Activated naive CD4-positive, alpha-beta T cell treated with anti-CD3 and anti-CD28 coated beads for 36 hours (primary cell): ENCODE data around the gene SEPTIN12. TPM values are rescaled to one million over a fixed set of nuclear protein-coding genes. Genes with fewer than 3 reads are reported as not detected.
A peak's percentile ranks its signal among the peaks of the same experiment; 100 is the strongest.
"Not testable (repeated sequence)": the region's sequence is repeated elsewhere in the genome, so short reads cannot be mapped to it uniquely, and the experiment has no call there.

ENCODE experiments used
- CTCF ChIA-PET: fragments of 350-600 bp; sonication (Branson Sonifier 250); formaldehyde crosslinking; loops from one replicate; lab custom pipeline; 2021; ENCODE audit warnings: antibody characterized with exemption; lab: Charles Lee
- DNase-seq: peaks from one replicate; pipeline ENCODE4 v3.0.0-alpha.2; 2020
- H3K27ac Mint-ChIP-seq: one replicate; pipeline ENCODE4 v1.8.0; 2021; ENCODE audit warnings: mild to moderate bottlenecking, mixed read lengths
- H3K27me3 Mint-ChIP-seq: one replicate; pipeline ENCODE4 v1.8.0; 2021; ENCODE audit warnings: low read depth, mixed read lengths
- H3K36me3 Mint-ChIP-seq: one replicate; pipeline ENCODE4 v1.8.0; 2021; ENCODE audit warnings: low read depth, mixed read lengths
- H3K4me1 Mint-ChIP-seq: one replicate; pipeline ENCODE4 v1.8.0; 2021; ENCODE audit warnings: low read depth, mixed read lengths
- H3K4me3 Mint-ChIP-seq: one replicate; pipeline ENCODE4 v1.8.0; 2021; ENCODE audit warnings: mild to moderate bottlenecking, moderate library complexity, mixed read lengths
- H3K9me3 Mint-ChIP-seq: one replicate; pipeline ENCODE4 v1.8.0; 2021; ENCODE audit warnings: mixed read lengths
- intact Hi-C: fragments of 100-400 bp; cut with micrococcal nuclease; formaldehyde crosslinking; loops from one replicate; pipeline ENCODE4 v1.15.1; 2023
- total RNA-seq, 2 experiments: library from RNA; stranded (reverse); gene quantifications; one replicate each; pipeline ENCODE4 v1.2.3, GENCODE V29; 2021

Gene SEPTIN12
- total RNA-seq, 2 experiments from 2014 or later: not detected

DNA sequence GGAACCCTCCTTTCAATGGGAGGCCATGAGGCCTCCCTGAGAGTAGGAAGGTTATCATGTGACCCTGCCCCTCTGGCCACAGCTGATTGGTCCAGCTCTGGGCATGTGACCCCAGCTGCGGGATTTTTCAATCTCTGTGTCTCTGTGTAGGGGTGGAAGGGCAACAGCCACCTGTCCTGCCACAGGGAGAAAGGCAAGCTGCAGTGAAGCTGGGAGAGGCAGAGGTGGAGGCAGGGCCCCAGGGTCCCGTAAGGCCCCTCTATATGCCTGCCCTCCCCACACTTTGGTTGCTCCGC is 42.9 kb downstream of the SEPTIN12 start:
- peaks cover 24% of the 10 kb centered on the region for H3K4me1 Mint-ChIP-seq
- H3K4me3 Mint-ChIP-seq: no peak overlapping the region
- no peaks in the 10 kb centered on the region for H3K27me3 Mint-ChIP-seq
- no peak overlapping the region for H3K27ac Mint-ChIP-seq
- DNase-seq: no peak
- intact Hi-C loops: no loop called here
- CTCF ChIA-PET: interaction anchor here (0.8 kb wide), 1 partner anchor 17 kb away, joined by 3 read pairs; no protein-coding TSS in a partner anchor
- H3K9me3 Mint-ChIP-seq: no peaks in the 10 kb centered on the region
- no peaks in the 10 kb centered on the region for H3K36me3 Mint-ChIP-seq

DNA sequence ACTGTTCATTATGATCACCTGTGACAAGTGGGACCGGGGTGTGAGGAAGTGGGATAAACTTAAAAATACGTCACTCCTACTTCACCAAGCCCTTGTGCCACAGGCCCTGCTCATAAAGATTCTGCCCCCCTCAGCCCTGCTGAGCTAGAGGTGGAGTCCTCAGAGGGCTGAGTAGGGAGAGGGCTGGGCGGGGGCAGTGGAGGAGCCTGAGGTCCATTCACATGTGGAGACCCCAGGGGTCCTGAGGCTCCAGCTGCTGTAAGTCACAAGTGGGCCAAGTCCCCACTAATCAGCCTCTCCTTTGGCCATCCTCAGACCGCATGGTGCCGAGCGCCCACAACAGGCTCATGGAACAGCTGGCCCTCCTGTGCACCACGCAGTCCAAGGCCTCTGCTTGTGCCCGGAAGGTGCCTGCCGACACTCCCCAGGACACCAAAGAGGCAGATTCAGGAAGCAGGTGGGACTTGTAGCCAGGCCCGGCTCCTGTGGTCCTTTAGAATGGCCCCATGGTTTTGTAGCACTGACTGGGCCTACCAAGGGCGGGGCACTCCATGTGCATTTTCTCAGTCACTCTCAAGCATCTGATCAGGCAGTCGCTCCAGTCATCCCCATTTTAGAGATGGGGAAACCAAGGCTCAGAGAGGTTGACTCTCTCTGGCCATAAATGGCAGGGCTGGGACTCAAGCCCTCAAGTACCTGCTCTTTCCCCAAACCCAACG is 43.4 kb downstream of the SEPTIN12 start:
- CTCF ChIA-PET: interaction anchor here (0.7 to 0.8 kb wide), 2 partner anchors 18 to 147 kb away, joined by 3 to 6 read pairs; no protein-coding TSS in a partner anchor
- no peaks in the 10 kb centered on the region for H3K27me3 Mint-ChIP-seq
- H3K36me3 Mint-ChIP-seq: no peaks in the 10 kb centered on the region

DNA sequence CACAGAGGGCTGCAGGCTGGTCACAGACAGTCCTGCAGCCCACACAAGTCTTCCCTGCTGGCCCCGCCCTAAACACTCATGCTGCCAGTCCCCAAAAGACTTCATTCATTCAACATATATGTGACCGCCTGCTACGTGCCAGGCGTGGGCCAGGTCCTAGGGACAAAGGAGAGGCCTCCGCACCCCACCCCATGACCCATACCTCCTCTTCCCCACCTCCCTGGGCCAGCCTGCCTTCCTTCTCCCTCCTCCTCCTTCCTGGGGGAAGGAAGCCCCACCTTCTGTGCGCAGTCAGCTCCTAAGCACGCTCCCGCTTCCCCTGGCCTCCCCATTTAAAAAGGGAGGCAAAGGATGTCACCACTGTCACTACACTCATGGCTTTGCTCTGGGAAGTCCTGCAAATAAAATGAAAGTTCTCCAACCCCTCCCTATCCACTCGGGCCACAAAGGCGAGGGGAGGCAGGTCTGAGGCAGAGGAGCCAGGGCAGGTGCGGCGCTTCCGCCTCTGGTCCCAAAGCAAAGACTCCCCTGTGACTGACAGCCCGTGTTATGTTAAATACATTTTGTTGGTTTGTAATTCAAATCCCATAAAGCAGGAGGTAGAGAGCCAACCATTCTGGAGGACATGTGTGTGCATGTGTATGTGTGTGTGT is 44.8 kb downstream of the SEPTIN12 start:
- no peak overlapping the region for H3K27ac Mint-ChIP-seq
- DNase-seq: no peak
- CTCF ChIA-PET: no interaction called here
- H3K4me1 Mint-ChIP-seq: peaks cover 21% of the 10 kb centered on the region
- intact Hi-C loops: no loop called here
- no peaks in the 10 kb centered on the region for H3K9me3 Mint-ChIP-seq
- no peaks in the 10 kb centered on the region for H3K27me3 Mint-ChIP-seq
- peak overlapping the region; percentile 58 for H3K4me3 Mint-ChIP-seq
- H3K36me3 Mint-ChIP-seq: no peaks in the 10 kb centered on the region

More for the DNA sequence above, 43.4 kb downstream of the SEPTIN12 start:
- no peak for DNase-seq
- Mint-ChIP-seq H3K4me3 (no peak overlapping the region), H3K4me1 (peaks cover 24% of the 10 kb centered on the region), H3K27ac (no peak overlapping the region), H3K9me3 (no peaks in the 10 kb centered on the region)
- intact Hi-C loops: no loop called here

DNA sequence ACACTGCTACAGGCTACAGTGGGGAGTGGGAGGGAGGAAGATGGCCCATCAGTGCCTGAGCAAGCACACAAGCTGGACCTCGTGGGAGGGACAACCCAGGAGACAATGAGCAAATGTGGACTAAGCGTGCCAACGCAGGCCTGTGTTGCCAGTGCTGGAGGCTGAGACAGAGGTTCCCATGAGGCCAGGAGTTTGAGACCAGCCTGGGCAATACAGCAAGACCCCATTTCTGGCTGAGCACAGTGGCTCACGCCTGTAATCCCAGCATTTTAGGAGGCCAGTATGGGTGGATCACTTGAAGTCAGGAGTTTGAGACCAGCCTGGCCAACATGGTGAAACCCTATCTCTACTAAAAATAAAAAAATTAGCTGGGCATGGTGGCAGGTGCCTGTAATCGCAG is 49.8 kb downstream of the SEPTIN12 start:
- H3K4me3 Mint-ChIP-seq, intact Hi-C loops, H3K27me3 Mint-ChIP-seq, CTCF ChIA-PET, H3K27ac Mint-ChIP-seq, DNase-seq, H3K36me3 Mint-ChIP-seq, H3K9me3 Mint-ChIP-seq: not testable (repeated sequence)
- peaks cover 15% of the 10 kb centered on the region for H3K4me1 Mint-ChIP-seq

DNA sequence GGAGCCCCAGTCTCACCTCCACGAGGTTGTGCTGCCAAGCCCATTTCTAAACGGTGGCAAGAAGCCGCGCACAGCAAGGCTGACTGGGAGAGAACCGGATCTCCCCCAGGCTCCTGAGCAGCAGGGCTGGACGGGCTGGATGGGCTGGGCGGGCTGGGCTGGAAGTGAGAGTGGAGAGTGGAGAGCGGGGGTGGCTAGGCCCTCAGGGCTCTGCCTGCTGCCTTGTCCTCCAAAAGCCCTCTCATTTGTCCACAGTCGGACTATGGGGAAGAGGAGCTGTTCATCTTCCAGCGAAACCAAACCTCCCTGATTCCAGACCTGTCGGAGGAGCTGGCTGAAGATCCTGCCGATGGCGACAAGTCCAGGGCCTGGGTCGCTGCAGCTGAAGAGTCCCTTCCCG is 50.6 kb downstream of the SEPTIN12 start:
- H3K4me3 Mint-ChIP-seq: no peak overlapping the region
- no peaks in the 10 kb centered on the region for H3K36me3 Mint-ChIP-seq
- peaks cover 15% of the 10 kb centered on the region for H3K4me1 Mint-ChIP-seq
- no peak for DNase-seq
- H3K27me3 Mint-ChIP-seq: no peaks in the 10 kb centered on the region
- no peak overlapping the region for H3K27ac Mint-ChIP-seq
- intact Hi-C loops: no loop called here
- CTCF ChIA-PET: no interaction called here
- H3K9me3 Mint-ChIP-seq: no peaks in the 10 kb centered on the region

DNA sequence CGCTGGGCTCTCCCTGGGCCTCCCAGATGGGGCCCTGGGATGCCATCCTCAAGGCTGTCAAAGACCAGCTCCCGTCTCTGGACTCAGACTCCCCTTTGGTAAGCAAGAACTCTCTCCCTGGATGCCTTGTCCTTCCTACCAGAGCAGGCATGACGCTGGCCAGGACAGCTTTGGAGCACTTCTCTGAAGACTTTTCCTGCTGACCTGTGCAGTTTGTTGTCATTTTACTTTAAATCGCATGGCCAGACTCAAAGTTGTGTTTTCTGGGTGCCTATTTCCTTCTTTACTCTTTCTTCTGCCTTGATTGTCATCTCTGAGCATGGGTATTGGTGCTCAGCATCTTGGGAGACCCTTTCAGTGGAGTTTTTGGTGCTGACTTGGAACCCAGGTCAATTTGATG is 51.6 kb downstream of the SEPTIN12 start:
- CTCF ChIA-PET: interaction anchor here (0.5 kb wide), 1 partner anchor 81 kb away, joined by 4 read pairs; no protein-coding TSS in a partner anchor
- Mint-ChIP-seq H3K27me3 (no peaks in the 10 kb centered on the region), H3K27ac (no peak overlapping the region), H3K4me1 (peaks cover 16% of the 10 kb centered on the region), H3K36me3 (no peaks in the 10 kb centered on the region), H3K4me3 (no peak overlapping the region), H3K9me3 (no peaks in the 10 kb centered on the region)
- DNase-seq: no peak
- intact Hi-C loops: no loop called here

DNA sequence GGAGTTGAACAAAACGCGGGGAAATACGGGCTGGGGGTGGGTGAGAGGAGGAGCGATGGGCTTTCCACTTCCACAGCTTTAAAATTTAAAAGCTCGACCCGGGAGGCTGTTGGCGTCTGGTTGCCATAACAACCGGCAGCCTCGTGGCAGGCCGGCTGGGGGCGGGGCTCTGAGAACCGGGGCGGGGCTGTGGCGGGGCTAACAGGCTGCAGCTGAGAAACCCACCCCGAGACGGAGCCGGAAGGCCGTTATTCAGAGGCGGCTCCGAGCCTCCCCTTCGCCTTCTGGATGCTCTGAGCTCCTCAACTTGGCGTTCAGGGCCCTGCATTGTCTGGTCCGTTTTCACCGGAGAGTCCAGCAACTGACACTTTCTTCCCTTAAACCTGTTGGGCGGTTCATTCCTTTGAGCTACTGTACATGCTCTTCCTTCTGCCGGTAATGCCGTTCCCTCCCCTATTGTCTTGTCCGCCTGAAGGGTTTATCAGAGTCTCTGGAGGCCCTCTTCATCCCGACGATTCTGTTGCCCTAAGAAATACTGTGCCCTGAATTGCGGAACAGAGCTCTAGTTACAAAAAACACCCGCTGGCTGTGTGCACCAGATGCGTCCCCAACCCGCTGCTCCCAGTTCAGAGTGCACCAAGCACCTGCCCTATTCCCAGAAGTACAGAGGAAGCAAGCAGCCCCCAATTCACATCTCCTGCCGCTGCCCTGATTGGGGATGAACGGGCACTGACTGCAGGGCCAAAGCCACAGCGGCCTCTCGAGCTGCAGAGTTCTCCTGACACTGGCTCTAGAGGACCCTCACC is 53.2 kb downstream of the SEPTIN12 start:
- H3K4me1 Mint-ChIP-seq: peaks cover 16% of the 10 kb centered on the region
- H3K36me3 Mint-ChIP-seq: no peaks in the 10 kb centered on the region
- H3K4me3 Mint-ChIP-seq: peak overlapping the region; percentile 87
- DNase-seq: peak; percentile 92
- intact Hi-C loops: loop anchor here (1.0 kb wide), 5 partner anchors 32 to 223 kb away; partner anchors contain the start of genes GLYR1, ROGDI, SEC14L5 and UBN1
- CTCF ChIA-PET: interaction anchor here (1.2 kb wide), 3 partner anchors 32 to 221 kb away, joined by 3 to 4 read pairs (median 4); partner anchors contain the start of gene MGRN1
- H3K27me3 Mint-ChIP-seq: no peaks in the 10 kb centered on the region
- peak overlapping the region; percentile 46 for H3K27ac Mint-ChIP-seq
- no peaks in the 10 kb centered on the region for H3K9me3 Mint-ChIP-seq

DNA sequence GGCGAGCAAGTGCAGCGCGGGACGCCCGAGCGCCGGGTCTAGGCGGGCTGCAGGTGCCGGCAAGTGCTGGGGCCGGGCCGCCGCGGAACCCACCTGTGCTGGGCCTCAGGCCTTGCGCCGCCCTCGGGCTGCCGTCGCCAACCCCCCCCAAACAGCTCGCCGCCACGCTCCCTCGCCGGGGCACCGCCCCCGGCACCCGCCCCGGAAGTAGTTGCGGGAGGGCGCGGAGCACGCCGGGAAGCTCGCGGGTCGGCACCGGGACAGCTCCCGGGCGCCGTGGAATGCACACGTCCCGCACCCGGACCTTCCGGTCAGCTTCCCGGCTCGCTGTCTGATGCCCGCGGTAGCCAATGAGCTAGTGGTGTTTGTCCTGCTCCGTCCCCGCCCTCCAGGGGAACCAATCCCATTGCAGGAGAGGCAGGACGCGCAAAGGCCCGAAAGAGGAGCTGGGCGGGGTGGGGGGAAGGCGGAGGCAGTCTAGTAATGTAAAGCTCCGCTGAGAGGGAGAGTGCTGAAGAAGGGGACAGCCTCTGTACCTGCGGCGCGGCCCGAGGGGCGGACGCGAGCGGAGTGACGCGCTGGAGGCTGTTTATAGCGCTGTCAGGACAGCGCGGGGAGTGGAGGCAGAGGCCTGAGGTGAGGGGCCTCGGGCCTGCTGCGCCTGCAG is 53.9 kb downstream of the SEPTIN12 start, which contains the start of the genes ANKS3 and DNAAF8:
TSS of gene ANKS3 (minus strand) at position 209 of the 667 bp plus-strand sequence. CDS start 4,122 bp downstream, outside the sequence.
TSS of gene DNAAF8 (plus strand) at position 475 of the 667 bp plus-strand sequence. CDS start 1,978 bp downstream, outside the sequence.
- H3K27ac Mint-ChIP-seq: peak within 1 kb of the TSS; percentile 46
- no peaks in the 10 kb centered on the region for H3K27me3 Mint-ChIP-seq
- H3K9me3 Mint-ChIP-seq: no peaks in the 10 kb centered on the region
- intact Hi-C loops: loop anchor here (1.0 kb wide), 5 partner anchors 33 to 224 kb away; partner anchors contain the start of genes GLYR1, ROGDI, SEC14L5 and UBN1
- CTCF ChIA-PET: interaction anchor here (0.5 to 1.2 kb wide), 6 partner anchors 24 to 461 kb away, joined by 3 to 4 read pairs (median 3); partner anchors contain the start of genes MGRN1 and TFAP4
- H3K4me3 Mint-ChIP-seq: peak within 1 kb of the TSS; percentile 87
- no peaks in the 10 kb centered on the region for H3K36me3 Mint-ChIP-seq
- H3K4me1 Mint-ChIP-seq: peaks cover 16% of the 10 kb centered on the region
- peak; percentile 75 for DNase-seq

DNA sequence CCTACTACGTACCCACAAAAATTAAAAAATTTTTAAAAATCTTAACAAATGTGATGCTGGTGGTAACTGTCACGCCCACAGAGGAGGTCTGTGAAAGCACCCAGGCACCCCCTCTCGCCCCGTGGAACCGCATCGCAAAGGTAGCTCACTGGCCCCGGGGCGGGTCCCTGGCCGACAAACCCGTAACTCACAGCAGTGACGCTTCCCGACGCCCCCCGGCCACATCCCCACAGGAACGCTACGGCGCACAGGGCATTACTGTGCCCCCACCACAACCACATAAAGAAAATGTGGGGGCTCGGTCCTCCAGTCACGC is 54.4 kb downstream of the SEPTIN12 start:
- Mint-ChIP-seq H3K4me1 (peaks cover 16% of the 10 kb centered on the region), H3K9me3 (no peaks in the 10 kb centered on the region), H3K27me3 (no peaks in the 10 kb centered on the region), H3K36me3 (peaks cover 3% of the 10 kb centered on the region), H3K4me3 (peak overlapping the region; percentile 87), H3K27ac (no peak overlapping the region)
- CTCF ChIA-PET: interaction anchor here (0.5 to 1.2 kb wide), 4 partner anchors 25 to 461 kb away, joined by 3 to 4 read pairs (median 3); partner anchors contain the start of genes MGRN1 and TFAP4
- peak; percentile 31 for DNase-seq
- intact Hi-C loops: loop anchor here (1.0 to 2.0 kb wide), 6 partner anchors 13 to 225 kb away; partner anchors contain the start of genes GLYR1, ROGDI, SEC14L5 and UBN1

DNA sequence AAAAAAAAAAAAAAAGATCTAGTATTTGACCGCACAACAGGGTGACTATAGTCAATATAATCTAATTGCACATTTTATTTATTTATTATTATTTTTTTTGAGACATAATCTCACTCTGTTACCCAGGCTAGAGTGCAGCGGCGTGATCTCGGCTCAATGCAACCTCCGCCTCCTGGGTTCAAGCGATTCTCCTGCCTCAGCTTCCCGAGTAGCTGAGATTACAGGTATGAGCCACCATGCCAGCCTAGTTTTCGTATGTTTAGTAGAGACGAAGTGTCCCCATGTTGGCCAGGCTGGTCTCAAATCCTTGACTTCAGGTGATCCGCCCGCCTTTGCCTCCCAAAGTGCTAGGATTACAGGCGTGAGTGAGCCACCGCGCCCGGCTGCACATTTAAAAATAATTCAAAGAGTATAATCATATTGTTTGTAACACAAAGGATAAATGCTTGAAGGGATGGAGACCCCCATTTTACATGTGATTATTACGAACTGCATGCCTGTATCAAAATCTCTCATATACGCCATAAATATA is 54.9 kb downstream of the SEPTIN12 start:
- H3K36me3 Mint-ChIP-seq: peaks cover 6% of the 10 kb centered on the region
- CTCF ChIA-PET: interaction anchor here (0.5 to 1.1 kb wide), 2 partner anchors 25 to 37 kb away, joined by 3 read pairs; no protein-coding TSS in a partner anchor
- intact Hi-C loops: loop anchor here (2.0 kb wide), 1 partner anchor 14 kb away; no protein-coding TSS in a partner anchor
- peaks cover 16% of the 10 kb centered on the region for H3K4me1 Mint-ChIP-seq
- H3K27ac Mint-ChIP-seq: no peak overlapping the region
- H3K4me3 Mint-ChIP-seq: peak overlapping the region; percentile 87
- H3K27me3 Mint-ChIP-seq: no peaks in the 10 kb centered on the region
- no peak for DNase-seq
- no peaks in the 10 kb centered on the region for H3K9me3 Mint-ChIP-seq

DNA sequence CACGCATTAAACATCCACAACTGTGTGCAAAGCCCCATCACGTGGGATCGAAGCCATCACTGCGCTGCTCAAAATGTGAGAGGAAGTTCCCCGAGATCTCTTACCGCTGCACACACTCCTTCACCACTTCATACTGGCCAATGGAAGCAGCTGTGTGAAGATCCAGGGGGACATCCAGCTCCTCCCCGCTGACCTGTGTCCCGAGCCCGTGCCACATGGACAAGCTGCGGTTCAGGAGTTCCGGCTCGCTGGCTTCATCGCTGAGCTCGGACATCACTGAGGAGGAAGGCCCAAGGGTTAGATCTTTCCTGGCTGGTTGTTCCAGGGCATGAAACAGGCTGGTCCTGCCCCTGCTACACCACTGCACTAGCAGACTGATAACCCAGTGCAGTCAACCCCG is 58.3 kb downstream of the SEPTIN12 start:
- Mint-ChIP-seq H3K9me3 (no peaks in the 10 kb centered on the region), H3K36me3 (peaks cover 6% of the 10 kb centered on the region), H3K4me3 (no peak overlapping the region), H3K27ac (no peak overlapping the region), H3K27me3 (no peaks in the 10 kb centered on the region), H3K4me1 (peaks cover 11% of the 10 kb centered on the region)
- intact Hi-C loops: no loop called here
- CTCF ChIA-PET: interaction anchor here (0.6 kb wide), 1 partner anchor 10 kb away, joined by 4 read pairs; no protein-coding TSS in a partner anchor
- DNase-seq: no peak
